Epithelial cell of proximal tubule (primary cell): ENCODE measurements around the gene ARHGAP30. TPM values are rescaled to one million over a fixed set of nuclear protein-coding genes. Genes with fewer than 3 reads are reported as not detected.
"Not testable (repeated sequence)": the region's sequence is repeated elsewhere in the genome, so short reads cannot be mapped to it uniquely, and the experiment has no call there.

Experiments
- DNase-seq: peaks from one replicate; pipeline ENCODE4 v3.0.0-alpha.2; 2011; ENCODE audit warnings: low read depth
- H3K4me3 ChIP-seq: 2 replicates; pipeline ENCODE4 v1.5.1; 2011; ENCODE audit warnings: low read depth, mild to moderate bottlenecking, low read length
- CTCF ChIP-seq: conservative IDR thresholded peaks from 2 replicates; pipeline ENCODE4 v1.5.1; 2012; ENCODE audit warnings: low read depth, mild to moderate bottlenecking, low read length
- total RNA-seq: library from RNA; depleted of rRNA; stranded (reverse); fragments of >200 nt; gene quantifications from 2 replicates; pipeline ENCODE4 v1.2.3, GENCODE V29; 2015

Gene ARHGAP30
- total RNA-seq, 1 donor from 2014 or later: 0.06 TPM

- DNase-seq: no peak
- TF ChIP-seq CTCF: no peak
- peak overlapping the region; percentile 81 for H3K4me3 ChIP-seq
These were observed 47.7 kb downstream of the ARHGAP30 start for GRCh38 chr1:161021970-161022353.

GRCh38 chr1:161021165-161021969, 48.3 kb downstream of the ARHGAP30 start:
- peak overlapping the region; percentile 81 for H3K4me3 ChIP-seq
- TF ChIP-seq CTCF: no peak
- DNase-seq: peak; percentile 63

GRCh38 chr1:161020509-161021164, 49.1 kb downstream of the ARHGAP30 start, which contains the start of gene F11R:
Gene F11R (minus strand): TSS chr1:161021152. CDS start chr1:161021073, 79 bp downstream.
- peak within 1 kb of the TSS; percentile 81 for H3K4me3 ChIP-seq
- peak; percentile 31 for TF ChIP-seq CTCF
- DNase-seq: no peak

GRCh38 chr1:161019751-161020495, 49.8 kb downstream of the ARHGAP30 start:
- TF ChIP-seq CTCF: no peak
- no peak for DNase-seq
- peak overlapping the region; percentile 81 for H3K4me3 ChIP-seq

GRCh38 chr1:161019111-161019660, 50.5 kb downstream of the ARHGAP30 start:
- not testable (repeated sequence) for DNase-seq
- peak overlapping the region; percentile 81 for H3K4me3 ChIP-seq

GRCh38 chr1:161018631-161018930, 51.1 kb downstream of the ARHGAP30 start:
- no peak overlapping the region for H3K4me3 ChIP-seq
- TF ChIP-seq CTCF: no peak
- DNase-seq: no peak
